Large intestine (tissue), 3 donors: ENCODE measurements around the gene NCS1. TPM values are rescaled to one million over a fixed set of nuclear protein-coding genes. Genes with fewer than 3 reads are reported as not detected.

Source experiments
- DNase-seq, 2 donors: peaks; one replicate each; pipeline versions ENCODE4 v3.0.0 to v3.0.0-alpha.2; 2013
- H3K27ac ChIP-seq: one replicate; pipeline ENCODE4 v1.5.1; 2013; ENCODE audit warnings: low read length
- H3K27me3 ChIP-seq: 2 replicates; pipeline ENCODE4 v1.6.1; 2013; ENCODE audit warnings: low read length; ENCODE audit not compliant: control insufficient read depth, insufficient read depth
- H3K36me3 ChIP-seq: 2 replicates; pipeline ENCODE4 v1.6.1; 2013; ENCODE audit warnings: low read length; ENCODE audit not compliant: control insufficient read depth, insufficient read depth
- H3K4me1 ChIP-seq: one replicate; pipeline ENCODE4 v1.6.1; 2013; ENCODE audit warnings: low read length; ENCODE audit not compliant: control insufficient read depth, insufficient read depth
- H3K4me3 ChIP-seq: one replicate; pipeline ENCODE4 v1.5.1; 2013; ENCODE audit warnings: low read length
- H3K9me3 ChIP-seq: one replicate; pipeline ENCODE4 v1.6.1; 2013; ENCODE audit warnings: mild to moderate bottlenecking, low read depth, low read length, moderate library complexity; ENCODE audit not compliant: control insufficient read depth
- WGBS: methylation state at CpG from one replicate; pipeline ENCODE4 v1.1.5; 2013; ENCODE audit warnings: low lambda C conversion rate; ENCODE audit not compliant: insufficient coverage; 5-methylcytosine and 5-hydroxymethylcytosine counted together
- polyA plus RNA-seq: library from polyadenylated mRNA; unstranded; fragments of 120-200 nt; gene quantifications from one replicate; pipeline ENCODE4 v1.2.1, GENCODE V29; 2013

NCS1 gene
- polyA plus RNA-seq, 1 donor: 14.7 TPM

GRCh38 chr9:130213911-130214761, 41.9 kb downstream of the NCS1 start:
- Histone ChIP-seq H3K9me3 (no peaks in the 10 kb centered on the region), H3K4me3 (no peak overlapping the region), H3K27ac (no peak overlapping the region), H3K4me1 (peaks cover 5% of the 10 kb centered on the region), H3K27me3 (no peaks in the 10 kb centered on the region), H3K36me3 (no peaks in the 10 kb centered on the region)
- DNase-seq: no peak
- no CpG with 5 or more reads among the region's 19 CpGs for WGBS

- DNase-seq: no peak
- peaks cover 6% of the 10 kb centered on the region for H3K4me1 ChIP-seq
- no CpG with 5 or more reads among the region's 3 CpGs for WGBS
- no peaks in the 10 kb centered on the region for H3K36me3 ChIP-seq
- no peak overlapping the region for H3K27ac ChIP-seq
- no peak overlapping the region for H3K4me3 ChIP-seq
- H3K27me3 ChIP-seq: no peaks in the 10 kb centered on the region
- H3K9me3 ChIP-seq: no peaks in the 10 kb centered on the region
Measured at GRCh38 chr9:130214776-130215340, 42.7 kb downstream of the NCS1 start.

GRCh38 chr9:130215341-130216119, 43.3 kb downstream of the NCS1 start:
- no peaks in the 10 kb centered on the region for H3K9me3 ChIP-seq
- no peak overlapping the region for H3K27ac ChIP-seq
- DNase-seq: no peak
- no peaks in the 10 kb centered on the region for H3K27me3 ChIP-seq
- H3K4me3 ChIP-seq: no peak overlapping the region
- H3K4me1 ChIP-seq: peaks cover 11% of the 10 kb centered on the region
- no CpG with 5 or more reads among the region's 16 CpGs for WGBS
- H3K36me3 ChIP-seq: no peaks in the 10 kb centered on the region

GRCh38 chr9:130217838-130218237, 45.6 kb downstream of the NCS1 start:
- Histone ChIP-seq H3K27ac (no peak overlapping the region), H3K27me3 (no peaks in the 10 kb centered on the region), H3K9me3 (no peaks in the 10 kb centered on the region), H3K4me1 (peaks cover 13% of the 10 kb centered on the region), H3K36me3 (no peaks in the 10 kb centered on the region), H3K4me3 (no peak overlapping the region)
- no peak for DNase-seq
- WGBS: no CpG with 5 or more reads among the region's 10 CpGs

- H3K9me3 ChIP-seq: no peaks in the 10 kb centered on the region
- H3K4me1 ChIP-seq: peaks cover 11% of the 10 kb centered on the region
- no peaks in the 10 kb centered on the region for H3K36me3 ChIP-seq
- WGBS: no CpG with 5 or more reads among the region's 16 CpGs
- no peak overlapping the region for H3K4me3 ChIP-seq
- no peak for DNase-seq
- no peaks in the 10 kb centered on the region for H3K27me3 ChIP-seq
- H3K27ac ChIP-seq: peak overlapping the region; percentile 44
Measured at GRCh38 chr9:130219661-130220096, 47.5 kb downstream of the NCS1 start.

GRCh38 chr9:130220352-130220751, 48.1 kb downstream of the NCS1 start:
- Histone ChIP-seq H3K4me1 (peaks cover 8% of the 10 kb centered on the region), H3K27ac (peak overlapping the region; percentile 44), H3K9me3 (no peaks in the 10 kb centered on the region), H3K36me3 (no peaks in the 10 kb centered on the region), H3K27me3 (no peaks in the 10 kb centered on the region), H3K4me3 (no peak overlapping the region)
- 71% methylated on average over 1 of the region's 9 CpGs for WGBS
- no peak for DNase-seq

GRCh38 chr9:130222833-130223232, 50.6 kb downstream of the NCS1 start:
- Histone ChIP-seq H3K27me3 (no peaks in the 10 kb centered on the region), H3K27ac (no peak overlapping the region), H3K4me1 (peaks cover 8% of the 10 kb centered on the region), H3K9me3 (peaks cover 2% of the 10 kb centered on the region), H3K36me3 (peaks cover 8% of the 10 kb centered on the region), H3K4me3 (no peak overlapping the region)
- DNase-seq: no peak
- no CpG with 5 or more reads among the region's 9 CpGs for WGBS

- DNase-seq: no peak
- Histone ChIP-seq H3K4me1 (peaks cover 5% of the 10 kb centered on the region), H3K4me3 (no peak overlapping the region), H3K36me3 (peaks cover 9% of the 10 kb centered on the region), H3K9me3 (peaks cover 3% of the 10 kb centered on the region), H3K27ac (no peak overlapping the region), H3K27me3 (no peaks in the 10 kb centered on the region)
- WGBS: 100% methylated on average over 1 of the region's 11 CpGs
Measured at GRCh38 chr9:130225071-130225470, 52.9 kb downstream of the NCS1 start.

- no peak for DNase-seq
- Histone ChIP-seq H3K36me3 (peaks cover 9% of the 10 kb centered on the region), H3K27ac (no peak overlapping the region), H3K4me3 (no peak overlapping the region), H3K4me1 (peaks cover 2% of the 10 kb centered on the region), H3K9me3 (peaks cover 3% of the 10 kb centered on the region), H3K27me3 (no peaks in the 10 kb centered on the region)
- WGBS: no CpG with 5 or more reads among the region's 20 CpGs
Measured at GRCh38 chr9:130225586-130225985, 53.4 kb downstream of the NCS1 start.

GRCh38 chr9:130226112-130226511, 53.9 kb downstream of the NCS1 start:
- no peak for DNase-seq
- Histone ChIP-seq H3K9me3 (peaks cover 3% of the 10 kb centered on the region), H3K36me3 (peaks cover 9% of the 10 kb centered on the region), H3K27me3 (no peaks in the 10 kb centered on the region), H3K4me3 (no peak overlapping the region), H3K27ac (no peak overlapping the region), H3K4me1 (no peaks in the 10 kb centered on the region)
- WGBS: no CpG with 5 or more reads among the region's 12 CpGs
